ENCODE results near the gene ZP1.
"Not testable (repeated sequence)": the region's sequence is repeated elsewhere in the genome, so short reads cannot be mapped to it uniquely, and the experiment has no call there.

Gene ZP1

GRCh38 chr11:60905551-60906113 lies 38.3 kb downstream of the ZP1 start:
- no peak for DNase-seq (ENCODE audit: low read depth in 1 of 2, low spot score in 1 of 2)

GRCh38 chr11:60906132-60906972 lies 39.0 kb downstream of the ZP1 start, which contains the start of gene PRPF19:
Gene PRPF19 (minus strand): TSS chr11:60906585. CDS start chr11:60906382, 203 bp downstream.
- DNase-seq (ENCODE audit: low read depth in 1 of 2, low spot score in 1 of 2): peak; percentile 95 to 98

DNA sequence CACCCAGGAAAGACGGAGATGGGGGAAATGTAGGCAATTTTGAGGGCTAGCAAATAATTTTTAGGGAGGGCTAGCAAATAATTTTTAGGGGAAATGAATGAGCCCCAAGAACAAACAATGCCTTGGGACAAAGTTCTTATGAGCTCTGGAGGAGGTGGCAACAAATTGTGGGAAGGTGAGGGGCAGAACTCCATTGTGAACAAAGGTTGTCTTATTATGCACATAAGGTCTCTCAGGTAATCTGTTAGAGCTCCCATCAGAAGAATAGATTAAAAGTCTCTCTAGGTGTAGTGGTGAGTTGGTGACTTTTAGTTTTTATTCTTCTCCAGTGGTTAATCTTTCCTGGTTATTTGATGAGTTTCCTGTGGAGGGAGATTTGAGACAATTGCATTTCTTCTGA lies 41.5 kb downstream of the ZP1 start:
- no peak for DNase-seq (ENCODE audit: low read depth in 1 of 2, low spot score in 1 of 2)

- DNase-seq (ENCODE audit: low read depth in 1 of 2, low spot score in 1 of 2): not testable (repeated sequence)
Observed at GRCh38 chr11:60909680-60910280, 42.4 kb downstream of the ZP1 start.

- DNase-seq (ENCODE audit: low read depth in 1 of 2, low spot score in 1 of 2): no peak
Observed at GRCh38 chr11:60910281-60910687, 42.9 kb downstream of the ZP1 start.

DNA sequence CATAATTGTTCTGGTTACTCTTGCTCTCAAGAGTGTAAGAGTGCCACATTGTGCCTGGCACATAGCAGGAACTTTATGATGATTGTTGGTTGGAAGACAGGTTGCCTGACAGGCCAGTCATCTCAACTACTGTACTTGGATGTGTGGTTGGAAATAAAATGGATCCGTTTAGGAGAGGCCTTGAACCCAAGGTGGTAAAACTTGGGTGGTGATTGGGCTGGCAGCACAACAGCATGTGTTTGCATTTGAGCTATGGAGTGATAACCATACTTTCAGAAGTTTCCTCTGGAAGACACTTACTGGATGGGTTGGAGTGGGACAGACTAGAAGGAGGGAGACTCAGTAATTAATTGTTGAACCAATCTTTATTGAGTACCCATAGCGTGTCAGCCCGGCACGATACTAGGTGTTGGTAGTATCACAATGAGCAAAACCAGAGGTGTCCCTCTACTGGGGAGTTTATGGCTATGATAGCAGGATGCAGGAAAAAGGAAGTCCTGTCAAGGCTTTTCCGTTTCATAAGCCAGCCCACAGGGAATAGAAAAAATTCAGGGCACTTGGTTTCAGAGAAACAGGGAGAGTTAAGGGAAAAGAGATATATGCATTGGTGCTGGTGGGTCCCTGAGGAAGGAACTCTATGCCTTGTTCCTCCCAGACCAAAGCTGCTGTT lies 43.5 kb downstream of the ZP1 start:
- DNase-seq (ENCODE audit: low read depth in 1 of 2, low spot score in 1 of 2): no peak

DNA sequence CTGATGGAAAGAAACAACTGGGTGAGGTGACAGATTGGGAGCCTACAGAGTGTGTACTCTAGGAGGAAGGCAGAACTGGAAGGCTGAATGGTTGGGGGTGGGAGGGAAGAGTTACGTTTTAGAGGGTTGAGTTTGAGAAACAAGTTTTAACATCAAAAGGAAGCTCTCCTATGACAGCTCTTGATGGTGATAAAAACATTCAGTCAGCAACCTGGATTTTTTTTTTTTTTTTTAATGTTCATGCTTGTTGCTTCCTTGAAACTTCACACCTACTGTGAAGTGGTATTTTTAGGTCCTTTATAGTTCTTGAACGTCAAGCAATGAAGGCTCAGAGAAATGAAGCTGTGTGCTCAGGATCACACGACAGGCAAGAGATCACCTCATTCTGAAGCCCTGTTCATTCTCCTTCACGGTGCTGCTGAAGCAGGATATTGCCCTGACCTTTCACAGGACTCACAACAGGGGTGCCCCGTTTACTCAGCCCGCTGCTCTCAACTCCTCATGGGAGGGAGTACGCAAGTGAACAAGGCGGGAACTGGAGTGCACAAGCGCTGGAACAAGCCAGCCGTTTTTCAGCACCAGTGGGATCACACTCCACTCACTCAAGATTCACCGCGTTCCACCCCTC lies 45.0 kb downstream of the ZP1 start:
- no peak for DNase-seq (ENCODE audit: low read depth in 1 of 2, low spot score in 1 of 2)

DNA sequence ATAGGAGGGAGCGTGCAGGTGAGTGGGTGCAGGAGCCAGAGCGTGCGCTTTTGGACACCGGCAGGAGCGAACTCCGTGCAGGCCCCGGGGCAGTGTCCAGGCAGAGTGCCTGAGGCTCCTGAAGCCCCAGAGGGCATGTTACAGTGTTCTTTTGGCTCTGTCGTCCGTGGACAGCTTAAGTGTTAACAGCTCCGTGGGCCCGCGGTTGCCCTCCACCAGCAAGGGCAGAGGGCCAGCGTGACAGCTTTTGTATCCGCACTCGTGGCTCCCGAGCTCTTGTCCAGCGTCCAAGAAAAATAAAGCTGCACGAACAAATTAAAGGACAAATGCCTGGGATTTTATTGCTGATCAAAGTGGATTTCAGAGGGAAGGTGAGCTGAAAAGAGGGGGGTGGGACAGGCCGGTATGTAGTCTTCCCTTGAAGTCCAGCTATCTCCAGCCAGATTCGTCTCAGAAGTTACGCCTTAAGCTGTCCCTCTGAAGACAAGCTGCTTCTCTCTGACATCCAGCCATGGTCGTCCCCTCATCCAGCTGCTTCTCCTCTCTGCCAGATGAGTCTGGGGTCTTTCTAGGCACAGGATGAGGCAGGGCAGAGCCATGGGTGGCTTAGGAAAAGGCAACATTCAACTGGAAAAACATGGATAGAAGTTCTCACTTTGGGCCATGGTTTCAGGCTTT lies 45.6 kb downstream of the ZP1 start:
- no peak for DNase-seq (ENCODE audit: low read depth in 1 of 2, low spot score in 1 of 2)

- DNase-seq (ENCODE audit: low read depth in 1 of 2, low spot score in 1 of 2): peak; percentile 73 to 75
Observed at GRCh38 chr11:60913793-60914632, 46.7 kb downstream of the ZP1 start, which contains the start of gene TMEM109. Gene TMEM109 (plus strand): TSS chr11:60914158. CDS start chr11:60919694, 5,536 bp downstream.

- DNase-seq (ENCODE audit: low read depth in 1 of 2, low spot score in 1 of 2): no peak
Observed at GRCh38 chr11:60914633-60915247, 47.4 kb downstream of the ZP1 start.

- peak; percentile 51 to 53 for DNase-seq (ENCODE audit: low read depth in 1 of 2, low spot score in 1 of 2)
Observed at GRCh38 chr11:60915248-60915914, 48.0 kb downstream of the ZP1 start.

DNA sequence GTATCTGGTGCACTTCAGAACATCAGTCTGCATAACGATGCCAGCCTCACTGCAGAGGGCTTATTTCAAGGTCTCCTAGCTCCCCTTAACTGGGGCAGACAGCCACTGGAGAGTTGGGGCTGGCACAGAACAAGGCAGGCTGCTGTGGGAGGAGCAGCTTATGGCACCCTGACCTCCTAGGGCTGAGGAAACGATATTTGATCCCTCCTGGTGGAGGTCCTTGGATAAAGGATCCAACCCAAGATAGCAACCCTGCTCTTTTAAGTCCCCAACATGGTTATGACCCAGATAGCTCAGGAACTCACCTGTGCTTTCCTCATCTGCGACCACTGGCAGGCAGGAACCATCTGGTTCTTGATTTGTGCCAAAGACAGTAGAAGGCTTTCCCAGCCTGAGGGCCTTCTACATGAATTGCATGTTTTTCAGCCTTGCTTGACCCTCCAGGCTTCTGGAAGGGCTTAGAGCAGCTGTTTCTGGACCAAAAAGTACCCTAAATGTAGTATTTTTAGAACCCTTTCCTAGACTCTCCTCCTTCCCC lies 49.4 kb downstream of the ZP1 start:
- DNase-seq (ENCODE audit: low read depth in 1 of 2, low spot score in 1 of 2): no peak

GRCh38 chr11:60917267-60917666 lies 49.9 kb downstream of the ZP1 start:
- no peak for DNase-seq (ENCODE audit: low read depth in 1 of 2, low spot score in 1 of 2)

- no peak for DNase-seq (ENCODE audit: low read depth in 1 of 2, low spot score in 1 of 2)
Observed at GRCh38 chr11:60918251-60918938, 51.1 kb downstream of the ZP1 start.

- no peak for DNase-seq (ENCODE audit: low read depth in 1 of 2, low spot score in 1 of 2)
Observed at GRCh38 chr11:60918939-60919265, 51.6 kb downstream of the ZP1 start.

DNA sequence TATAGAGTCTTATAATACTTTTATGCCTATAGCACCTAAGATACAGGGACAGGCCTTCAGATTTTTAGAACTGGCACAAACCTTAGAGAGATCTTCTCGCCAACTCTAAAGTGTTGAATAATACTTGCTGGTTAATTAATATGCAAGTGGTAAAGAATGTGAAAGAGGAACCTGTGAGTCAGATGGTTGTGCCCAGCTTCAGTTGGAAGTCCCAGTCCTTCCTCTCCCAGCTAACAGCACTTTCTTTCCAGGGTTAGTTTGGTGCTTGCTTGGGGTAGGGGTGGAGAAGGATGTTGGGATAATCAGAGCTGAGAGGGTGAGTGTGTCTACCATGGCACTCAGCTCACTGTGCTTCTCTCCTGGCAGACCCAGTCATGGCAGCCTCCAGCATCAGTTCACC lies 52.0 kb downstream of the ZP1 start:
- no peak for DNase-seq (ENCODE audit: low read depth in 1 of 2, low spot score in 1 of 2)

GRCh38 chr11:60919956-60920355 lies 52.6 kb downstream of the ZP1 start:
- DNase-seq (ENCODE audit: low read depth in 1 of 2, low spot score in 1 of 2): no peak

- no peak for DNase-seq (ENCODE audit: low read depth in 1 of 2, low spot score in 1 of 2)
Observed at GRCh38 chr11:60921259-60921658, 53.9 kb downstream of the ZP1 start.

Data from activated T-helper 1 cell treated with anti-CD3 and anti-CD28 coated beads, Interleukin-2, amount 50 U/mL, for 16 hours (primary cell).